Adrenal gland (tissue), 12 donors: ENCODE results near the gene EML6. TPM values are rescaled to one million over a fixed set of nuclear protein-coding genes. Genes with fewer than 3 reads are reported as not detected.

Source experiments
- DNase-seq, 7 donors: peaks; one replicate each; pipeline ENCODE4 v3.0.0-alpha.2; 2019 to 2020
- H3K27ac ChIP-seq, 5 donors: fragments of 200-600 bp; sonication (generic) in 4 of 5; 1 replicate in 3 of 5; 2 replicates in 2 of 5; pipeline versions ENCODE4 v1.5.1 to v1.8.0; 2016 to 2020; ENCODE audit warnings: mild to moderate bottlenecking in 1 of 5
- H3K27me3 ChIP-seq: fragments of 200-600 bp; 2 replicates; pipeline ENCODE4 v1.8.0; 2021
- H3K36me3 ChIP-seq, 2 donors: fragments of 200-600 bp; replicated peaks in 1 of 2; 1 replicate in 1 of 2; 2 replicates in 1 of 2; pipeline versions ENCODE4 v1.5.1 to v1.8.0; 2018 to 2022
- H3K4me1 ChIP-seq, 2 donors: fragments of 200-600 bp; replicated peaks in 1 of 2; 1 replicate in 1 of 2; 2 replicates in 1 of 2; pipeline versions ENCODE4 v1.5.1 to v1.8.0; 2018 to 2021
- H3K4me3 ChIP-seq, 4 donors: fragments of 200-600 bp; sonication (generic) in 3 of 4; one replicate each; pipeline ENCODE4 v1.5.1; 2016 to 2018
- H3K9me3 ChIP-seq, 3 donors: fragments of 200-600 bp; sonication (generic) in 1 of 3; replicated peaks in 1 of 3; 1 replicate in 2 of 3; 2 replicates in 1 of 3; pipeline versions ENCODE4 v1.5.1 to v1.8.0; 2016 to 2021
- POLR2A ChIP-seq, 2 donors: fragments of 450-650 bp; IDR thresholded peaks; one replicate each; pipeline ENCODE4 v1.6.1; 2017; ENCODE audit warnings: antibody characterized with exemption in 2 of 2, mild to moderate bottlenecking in 2 of 2, moderate library complexity in 1 of 2
- WGBS, 4 donors: extraction: QIAGEN DNeasy Blood & Tissue Kit in 2 of 4; methylation state at CpG; one replicate each; pipeline versions ENCODE4 v1.1.5 to v1.1.7; 2013 to 2017; 5-methylcytosine and 5-hydroxymethylcytosine counted together
- intact Hi-C, 2 donors: fragments of 100-400 bp; cut with DNase I; formaldehyde crosslinking; loops; one replicate each; pipeline versions ENCODE4 v1.14.1 to v1.15.0; 2022 to 2023
- polyA plus RNA-seq, 3 donors: library from polyadenylated mRNA; stranded (reverse); fragments of 200-250 nt in 2 of 3; fragments of 350-450 nt in 1 of 3; fragmentation: Illumina TruSeq in 1 of 3; extraction: RNeasy Lipid Tissue Mini Kit (QIAGEN cat#74804) in 1 of 3; gene quantifications; one replicate each; pipeline ENCODE4 v1.2.3, GENCODE V29; 2013 to 2014
- total RNA-seq, 9 donors: library from RNA; depleted of rRNA in 4 of 9; stranded (reverse); fragments of >200 nt in 4 of 9; fragments of 120-200 nt in 1 of 9; fragmentation: NEBNext Ultra II Directional in 1 of 9; extraction: Animal tissue kit (Norgen Biotek cat#: 25700) in 1 of 9; gene quantifications; one replicate each; pipeline versions ENCODE4 v1.1.0 to v1.2.4, GENCODE V29; 2013 to 2023
- TF ChIP-seq, protein P1 (sequence below), 6 experiments: fragments of 450-650 bp in 4 of 6; fragments of 200-600 bp in 2 of 6; sonication (generic) in 1 of 6; IDR thresholded peaks; 1 replicate in 5 of 6; 2 replicates in 1 of 6; pipeline versions ENCODE4 v1.5.1 to v1.8.0; 2016 to 2021; ENCODE audit warnings: antibody characterized with exemption in 6 of 6, mild to moderate bottlenecking in 2 of 6, moderate library complexity in 1 of 6
- donor health status: healthy with polysubstance abuse.
- donor health status: Bipolar disorder and iron deficiency.
- donor health status: DM: yes; HTN: yes; CAD: no.
- donor health status: DM: no; HTN: no; CAD: no.
- donor health status: DM: no; HTN: no; CAD: no.
- donor health status: DM: yes; HTN: yes; CAD: no.

The EML6 gene
- total and polyA plus RNA-seq, 12 donors: 6.0 to 19.3 (median 10.9) TPM

DNA sequence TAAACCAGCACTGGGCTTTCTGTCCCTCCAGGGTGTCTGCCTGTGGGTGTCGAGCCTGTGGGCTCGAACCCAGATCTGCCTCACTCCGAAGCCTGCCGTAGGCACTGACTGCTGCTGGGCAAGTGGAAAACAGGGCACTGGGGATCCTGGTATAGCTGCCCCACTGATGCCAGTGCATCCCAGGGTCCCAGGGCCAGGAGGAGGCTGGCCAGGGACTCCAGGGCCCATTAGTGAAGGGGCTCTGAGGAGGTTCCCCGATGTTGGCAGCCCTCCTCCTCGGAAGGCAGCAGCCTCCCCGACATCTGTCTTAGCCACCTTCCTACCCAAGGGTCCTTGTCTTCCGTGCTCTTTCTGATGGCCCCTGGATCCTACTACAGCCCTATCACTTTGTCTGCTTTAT is 230.7 kb downstream of the EML6 start:
- no peaks in the 10 kb centered on the region for H3K9me3 ChIP-seq
- WGBS, 4 donors: 79 to 91% (median 85%) methylated on average over 4 to 8 of the region's 8 CpGs
- H3K27me3 ChIP-seq: no peaks in the 10 kb centered on the region
- DNase-seq: no peak
- intact Hi-C loops: no loop called here
- H3K36me3 ChIP-seq: no peaks in the 10 kb centered on the region
- H3K27ac ChIP-seq: no peak overlapping the region
- TF ChIP-seq POLR2A (IDR thresholded peaks at IDR 0.05): no peak
- TF ChIP-seq, protein P1, sequence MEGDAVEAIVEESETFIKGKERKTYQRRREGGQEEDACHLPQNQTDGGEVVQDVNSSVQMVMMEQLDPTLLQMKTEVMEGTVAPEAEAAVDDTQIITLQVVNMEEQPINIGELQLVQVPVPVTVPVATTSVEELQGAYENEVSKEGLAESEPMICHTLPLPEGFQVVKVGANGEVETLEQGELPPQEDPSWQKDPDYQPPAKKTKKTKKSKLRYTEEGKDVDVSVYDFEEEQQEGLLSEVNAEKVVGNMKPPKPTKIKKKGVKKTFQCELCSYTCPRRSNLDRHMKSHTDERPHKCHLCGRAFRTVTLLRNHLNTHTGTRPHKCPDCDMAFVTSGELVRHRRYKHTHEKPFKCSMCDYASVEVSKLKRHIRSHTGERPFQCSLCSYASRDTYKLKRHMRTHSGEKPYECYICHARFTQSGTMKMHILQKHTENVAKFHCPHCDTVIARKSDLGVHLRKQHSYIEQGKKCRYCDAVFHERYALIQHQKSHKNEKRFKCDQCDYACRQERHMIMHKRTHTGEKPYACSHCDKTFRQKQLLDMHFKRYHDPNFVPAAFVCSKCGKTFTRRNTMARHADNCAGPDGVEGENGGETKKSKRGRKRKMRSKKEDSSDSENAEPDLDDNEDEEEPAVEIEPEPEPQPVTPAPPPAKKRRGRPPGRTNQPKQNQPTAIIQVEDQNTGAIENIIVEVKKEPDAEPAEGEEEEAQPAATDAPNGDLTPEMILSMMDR (IDR thresholded peaks at IDR 0.05): no peak
- H3K4me3 ChIP-seq: no peak overlapping the region
- H3K4me1 ChIP-seq: no peaks in the 10 kb centered on the region

DNA sequence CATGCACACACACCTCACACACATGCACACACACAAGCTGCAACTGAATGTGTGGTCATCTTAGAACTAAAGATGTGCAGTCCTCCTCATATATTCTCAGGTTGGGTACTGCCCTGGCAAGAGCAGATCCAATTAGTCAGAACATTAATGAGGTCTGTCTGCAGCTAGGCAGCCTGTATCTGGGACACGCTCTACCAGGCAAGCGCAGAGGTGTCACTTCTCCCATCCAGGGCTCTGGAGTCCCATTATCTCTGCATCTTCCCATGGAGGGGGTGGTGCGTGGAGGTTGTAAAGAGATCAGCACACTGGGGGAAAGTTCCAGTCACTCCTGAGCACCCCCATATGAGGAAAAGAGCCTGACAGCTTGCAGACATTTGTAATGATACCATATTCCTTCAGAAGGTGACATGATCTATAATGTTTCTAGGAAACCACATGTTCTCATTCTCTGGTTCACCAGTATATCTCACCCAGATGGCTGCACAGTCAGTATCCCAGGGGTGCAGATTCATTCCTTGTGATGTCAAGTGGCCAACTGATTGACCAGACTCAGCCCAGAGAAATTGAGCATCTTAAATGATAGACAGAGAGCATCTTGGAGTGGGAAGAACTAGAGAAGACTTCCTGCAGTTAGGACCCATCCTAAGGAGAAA is 231.4 kb downstream of the EML6 start:
- DNase-seq: no peak
- no peaks in the 10 kb centered on the region for H3K27me3 ChIP-seq
- no peak for TF ChIP-seq POLR2A (IDR thresholded peaks at IDR 0.05)
- TF ChIP-seq, protein P1 (IDR thresholded peaks at IDR 0.05): no peak
- no peak overlapping the region for H3K27ac ChIP-seq
- H3K9me3 ChIP-seq: no peaks in the 10 kb centered on the region
- WGBS, 4 donors: 82 to 95% (median 87%) methylated on average over 3 of the region's 3 CpGs
- no peak overlapping the region for H3K4me3 ChIP-seq
- no peaks in the 10 kb centered on the region for H3K36me3 ChIP-seq
- no peaks in the 10 kb centered on the region for H3K4me1 ChIP-seq
- intact Hi-C loops: no loop called here

DNA sequence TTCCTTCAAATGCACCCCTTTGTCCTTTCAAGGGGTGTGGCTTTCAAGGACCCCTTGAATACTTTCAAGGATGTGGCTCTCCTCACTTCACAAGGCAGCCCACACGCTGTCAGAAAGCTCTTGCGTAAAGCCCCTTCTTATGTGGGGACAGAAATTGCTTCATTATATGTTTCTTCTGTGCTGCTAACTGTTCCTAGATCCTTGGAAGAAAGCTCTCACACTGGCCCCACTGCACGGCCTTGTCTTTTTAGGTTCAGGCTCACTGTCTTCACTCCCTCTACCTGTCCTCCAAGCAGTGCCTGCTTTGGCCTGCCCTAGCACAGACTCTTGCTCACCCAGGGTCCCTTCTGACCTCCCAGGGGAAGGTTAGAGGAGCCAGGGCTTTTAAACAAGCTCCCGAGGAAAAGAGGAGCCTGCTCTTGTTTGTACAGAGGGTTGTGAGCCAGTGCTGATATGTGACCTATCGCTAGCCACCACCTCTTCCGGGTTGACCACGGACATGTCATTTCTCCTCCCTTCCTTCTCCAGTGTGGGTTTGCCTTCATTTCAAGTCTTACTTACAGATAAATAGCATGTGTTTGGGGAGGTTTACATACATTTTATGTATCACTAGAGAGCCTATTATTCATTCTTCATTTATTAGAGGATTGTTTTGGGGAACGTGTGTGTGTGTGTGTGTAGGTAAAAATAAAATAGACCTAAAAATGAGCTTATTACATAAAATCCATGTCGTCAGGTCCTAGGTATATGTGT is 232.1 kb downstream of the EML6 start:
- H3K27me3 ChIP-seq: no peaks in the 10 kb centered on the region
- no peaks in the 10 kb centered on the region for H3K4me1 ChIP-seq
- 72 to 79% (median 74%) methylated on average over 9 of the region's 9 CpGs for WGBS, 4 donors
- TF ChIP-seq, protein P1 (IDR thresholded peaks at IDR 0.05): no peak
- TF ChIP-seq POLR2A (IDR thresholded peaks at IDR 0.05): no peak
- DNase-seq: no peak
- H3K36me3 ChIP-seq: no peaks in the 10 kb centered on the region
- H3K9me3 ChIP-seq: no peaks in the 10 kb centered on the region
- no peak overlapping the region for H3K4me3 ChIP-seq
- intact Hi-C loops: no loop called here
- no peak overlapping the region for H3K27ac ChIP-seq

DNA sequence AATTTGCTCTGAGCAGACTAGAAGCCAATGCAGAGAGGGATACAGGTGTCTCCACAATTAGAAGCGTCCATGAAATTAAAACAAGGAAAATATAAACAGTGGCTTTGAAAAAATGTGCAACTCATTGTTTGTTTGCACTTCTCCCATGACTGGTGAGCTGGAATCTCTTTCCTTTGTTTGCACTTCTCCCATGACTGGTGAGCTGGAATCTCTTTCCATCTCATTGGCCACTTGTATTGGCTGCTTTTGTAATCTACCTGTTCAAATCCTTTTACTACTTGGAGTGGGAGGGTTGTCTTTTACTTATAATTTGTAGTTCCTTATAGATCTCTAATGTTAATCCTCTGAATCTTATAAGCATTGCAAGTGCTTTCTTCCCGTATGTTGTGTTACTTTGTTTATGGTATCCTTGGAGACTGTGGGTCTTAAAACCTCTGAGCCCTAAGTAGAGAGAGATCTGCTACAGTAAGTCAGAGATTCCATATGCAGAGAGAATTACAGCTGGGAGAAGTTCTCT is 232.7 kb downstream of the EML6 start:
- Histone ChIP-seq H3K4me3 (no peak overlapping the region), H3K9me3 (no peaks in the 10 kb centered on the region), H3K36me3 (no peaks in the 10 kb centered on the region), H3K27me3 (no peaks in the 10 kb centered on the region), H3K27ac (no peak overlapping the region), H3K4me1 (no peaks in the 10 kb centered on the region)
- intact Hi-C loops: no loop called here
- 88 to 93% (median 90%) methylated on average over 2 of the region's 2 CpGs for WGBS, 4 donors
- no peak for TF ChIP-seq POLR2A (IDR thresholded peaks at IDR 0.05)
- TF ChIP-seq, protein P1 (IDR thresholded peaks at IDR 0.05): no peak
- no peak for DNase-seq
